SH-SY5Y (cell line): ENCODE data around the gene CD38.

Source experiments
- GATA2 ChIP-seq: IDR thresholded peaks from 2 replicates; pipeline ENCODE4 v1.6.1; 2011; ENCODE audit warnings: mild to moderate bottlenecking, low read depth, low read length
- GATA3 ChIP-seq: IDR thresholded peaks from 2 replicates; pipeline ENCODE4 v1.6.1; 2011; ENCODE audit warnings: low read depth, mild to moderate bottlenecking, low read length, moderate library complexity

Gene CD38

GRCh38 chr4:15894393-15894792 is 116.3 kb downstream of the CD38 start:
- no peak for TF ChIP-seq GATA2
- no peak for TF ChIP-seq GATA3

- no peak for TF ChIP-seq GATA2
- TF ChIP-seq GATA3: no peak
These were observed 117.1 kb downstream of the CD38 start for GRCh38 chr4:15894921-15895916.

- TF ChIP-seq GATA3 (no peak), GATA2 (no peak)
These were observed 119.4 kb downstream of the CD38 start for GRCh38 chr4:15897577-15897976.

- TF ChIP-seq GATA3: no peak
- no peak for TF ChIP-seq GATA2
These were observed 120.8 kb downstream of the CD38 start for GRCh38 chr4:15898902-15899301.

- TF ChIP-seq GATA2 (no peak), GATA3 (no peak)
These were observed 121.4 kb downstream of the CD38 start for GRCh38 chr4:15899511-15899910.

GRCh38 chr4:15901007-15901406 is 122.9 kb downstream of the CD38 start:
- TF ChIP-seq GATA3 (no peak), GATA2 (no peak)

- no peak for TF ChIP-seq GATA3
- no peak for TF ChIP-seq GATA2
These were observed 123.9 kb downstream of the CD38 start for GRCh38 chr4:15901998-15902397.

- no peak for TF ChIP-seq GATA2
- no peak; the same call in 1 of the 2 replicates for TF ChIP-seq GATA3
These were observed 124.6 kb downstream of the CD38 start for GRCh38 chr4:15902746-15903145.
